Measurements from ENCODE around the gene DDX28.
A peak's percentile ranks its signal among the peaks of the same experiment; 100 is the strongest.
"Not testable (repeated sequence)": the region's sequence is repeated elsewhere in the genome, so short reads cannot be mapped to it uniquely, and the experiment has no call there.

The DDX28 gene

DNA sequence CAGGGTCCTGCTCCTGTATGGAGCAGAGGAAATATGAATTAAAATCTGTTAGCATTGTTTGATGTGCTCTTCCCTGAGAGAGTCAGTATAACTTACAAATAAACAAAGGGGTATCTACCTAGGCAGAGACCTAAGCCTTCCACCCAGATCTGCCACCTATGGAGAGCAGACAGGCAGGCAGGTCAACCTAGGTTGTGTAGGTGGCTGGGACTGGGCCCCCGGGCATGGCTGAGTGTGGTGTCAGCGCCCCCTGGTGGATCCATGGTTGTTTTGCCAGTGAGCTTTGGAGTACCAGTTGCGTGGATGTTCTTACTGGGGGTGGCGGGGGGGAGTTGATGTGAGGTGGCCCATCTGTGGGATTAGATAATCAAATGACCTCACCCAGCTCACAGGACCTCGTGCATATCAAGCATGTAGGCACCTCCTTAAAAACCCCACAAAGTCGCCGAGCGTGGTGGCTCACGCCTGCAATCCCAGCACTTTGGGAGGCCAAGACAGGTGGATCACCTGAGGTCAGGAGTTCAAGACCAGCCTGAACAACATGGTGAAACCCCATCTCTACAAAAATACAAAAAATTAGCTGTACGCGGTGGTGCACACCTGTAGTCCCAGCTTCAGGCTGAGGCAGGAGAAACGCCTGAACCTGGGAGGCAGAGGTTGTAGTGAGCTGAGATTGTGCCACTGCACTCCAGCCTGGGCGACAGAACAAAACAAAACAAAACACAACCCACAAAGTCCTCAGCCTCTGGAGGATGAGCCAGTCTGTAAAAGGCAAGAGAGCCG, 17.7 kb upstream of the DDX28 start:
- TF ChIP-seq, protein P1, sequence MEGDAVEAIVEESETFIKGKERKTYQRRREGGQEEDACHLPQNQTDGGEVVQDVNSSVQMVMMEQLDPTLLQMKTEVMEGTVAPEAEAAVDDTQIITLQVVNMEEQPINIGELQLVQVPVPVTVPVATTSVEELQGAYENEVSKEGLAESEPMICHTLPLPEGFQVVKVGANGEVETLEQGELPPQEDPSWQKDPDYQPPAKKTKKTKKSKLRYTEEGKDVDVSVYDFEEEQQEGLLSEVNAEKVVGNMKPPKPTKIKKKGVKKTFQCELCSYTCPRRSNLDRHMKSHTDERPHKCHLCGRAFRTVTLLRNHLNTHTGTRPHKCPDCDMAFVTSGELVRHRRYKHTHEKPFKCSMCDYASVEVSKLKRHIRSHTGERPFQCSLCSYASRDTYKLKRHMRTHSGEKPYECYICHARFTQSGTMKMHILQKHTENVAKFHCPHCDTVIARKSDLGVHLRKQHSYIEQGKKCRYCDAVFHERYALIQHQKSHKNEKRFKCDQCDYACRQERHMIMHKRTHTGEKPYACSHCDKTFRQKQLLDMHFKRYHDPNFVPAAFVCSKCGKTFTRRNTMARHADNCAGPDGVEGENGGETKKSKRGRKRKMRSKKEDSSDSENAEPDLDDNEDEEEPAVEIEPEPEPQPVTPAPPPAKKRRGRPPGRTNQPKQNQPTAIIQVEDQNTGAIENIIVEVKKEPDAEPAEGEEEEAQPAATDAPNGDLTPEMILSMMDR (conservative IDR thresholded peaks at IDR 0.05; ENCODE audit: low read depth, low read length), result peak; percentile 90
- no peak overlapping the region for H3K4me3 ChIP-seq (ENCODE audit: low read depth, low read length)
- DNase-seq (ENCODE audit: low read depth), result peak; percentile 65

DNA sequence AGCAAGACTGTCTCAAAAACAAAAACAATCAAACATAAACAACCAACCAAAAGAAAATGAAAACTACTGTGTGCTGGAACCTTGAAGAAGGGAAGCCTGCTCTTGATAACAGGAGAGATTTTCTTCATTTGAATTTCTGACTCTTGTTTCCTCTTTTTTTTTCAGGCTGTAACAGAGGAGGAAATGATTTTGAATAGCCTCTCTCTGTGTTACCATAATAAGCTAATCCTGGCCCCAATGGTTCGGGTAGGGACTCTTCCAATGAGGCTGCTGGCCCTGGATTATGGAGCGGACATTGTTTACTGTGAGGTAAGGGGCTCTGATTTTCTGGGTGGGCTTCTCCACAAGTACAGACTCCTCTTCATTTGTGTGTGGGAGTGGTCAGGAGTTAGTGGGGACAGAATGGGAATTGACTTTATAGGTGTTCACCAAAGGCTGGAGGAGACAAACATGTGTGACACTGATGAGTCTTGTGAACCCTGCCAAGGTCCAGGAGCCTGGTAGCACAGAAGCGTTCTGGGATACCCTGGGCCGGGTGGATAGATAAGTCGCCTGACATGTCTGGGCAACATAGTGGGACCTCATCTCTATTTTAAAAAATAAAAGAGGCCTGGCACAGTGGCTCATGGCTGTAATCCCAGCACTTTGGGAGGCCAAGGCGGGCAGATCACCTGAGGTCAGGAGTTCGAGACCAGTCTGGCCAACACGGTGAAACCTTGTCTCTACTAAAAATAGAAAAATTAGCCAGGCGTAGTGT, 15.0 kb upstream of the DDX28 start:
- DNase-seq (ENCODE audit: low read depth), result no peak
- TF ChIP-seq, protein P1 (conservative IDR thresholded peaks at IDR 0.05; ENCODE audit: low read depth, low read length), result no peak
- no peak overlapping the region for H3K4me3 ChIP-seq (ENCODE audit: low read depth, low read length)

GRCh38 chr16:68035227-68035626, 12.2 kb upstream of the DDX28 start:
- peak; percentile 22 for DNase-seq (ENCODE audit: low read depth)
- TF ChIP-seq, protein P1 (conservative IDR thresholded peaks at IDR 0.05; ENCODE audit: low read depth, low read length), result no peak
- no peak overlapping the region for H3K4me3 ChIP-seq (ENCODE audit: low read depth, low read length)

GRCh38 chr16:68033101-68033500, 10.1 kb upstream of the DDX28 start:
- TF ChIP-seq, protein P1 (conservative IDR thresholded peaks at IDR 0.05; ENCODE audit: low read depth, low read length), result no peak
- no peak for DNase-seq (ENCODE audit: low read depth)
- H3K4me3 ChIP-seq (ENCODE audit: low read depth, low read length), result no peak overlapping the region

GRCh38 chr16:68031951-68032350, 8.9 kb upstream of the DDX28 start:
- H3K4me3 ChIP-seq (ENCODE audit: low read depth, low read length), result no peak overlapping the region
- TF ChIP-seq, protein P1 (conservative IDR thresholded peaks at IDR 0.05; ENCODE audit: low read depth, low read length), result no peak
- no peak for DNase-seq (ENCODE audit: low read depth)

DNA sequence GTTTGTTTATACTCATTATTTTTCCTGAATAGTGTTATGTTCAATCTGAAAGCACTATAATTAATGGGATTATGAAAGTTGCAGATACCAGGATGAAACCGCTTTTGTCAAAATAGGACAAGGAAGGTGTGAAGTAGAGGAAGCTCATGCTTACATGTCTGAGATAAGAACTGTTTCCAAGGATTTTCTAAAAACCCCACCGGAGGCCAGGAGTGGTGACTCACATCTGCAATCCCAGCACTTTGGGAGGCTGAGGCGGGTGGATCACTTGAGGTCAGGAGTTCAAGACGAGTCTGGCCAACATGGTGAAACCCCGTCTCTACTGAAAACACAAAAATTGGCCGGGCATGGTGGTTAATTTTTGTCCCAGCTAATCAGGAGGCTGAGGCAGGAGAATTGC, 7.1 kb upstream of the DDX28 start:
- H3K4me3 ChIP-seq (ENCODE audit: low read depth, low read length), result not testable (repeated sequence)
- DNase-seq (ENCODE audit: low read depth), result peak; percentile 68

- no peak for DNase-seq (ENCODE audit: low read depth)
- no peak overlapping the region for H3K4me3 ChIP-seq (ENCODE audit: low read depth, low read length)
- TF ChIP-seq, protein P1 (conservative IDR thresholded peaks at IDR 0.05; ENCODE audit: low read depth, low read length), result no peak
Measured at GRCh38 chr16:68028996-68029395, 6.0 kb upstream of the DDX28 start.
